Fibroblast of skin of right quadriceps (primary cell): Measurements from ENCODE around the gene SMTNL2.
"Not testable (repeated sequence)": the region's sequence is repeated elsewhere in the genome, so short reads cannot be mapped to it uniquely, and the experiment has no call there.

ENCODE experiments used
- DNase-seq: peaks from one replicate; pipeline ENCODE4 v3.0.0-alpha.2; 2013

Gene SMTNL2

GRCh38 chr17:4607261-4607741, 23.0 kb downstream of the SMTNL2 start:
- DNase-seq = no peak

- DNase-seq = peak; percentile 66
Measured at GRCh38 chr17:4607773-4608187, 23.5 kb downstream of the SMTNL2 start.

- DNase-seq = no peak
Measured at GRCh38 chr17:4609761-4610160, 25.4 kb downstream of the SMTNL2 start.

GRCh38 chr17:4610162-4610561, 25.8 kb downstream of the SMTNL2 start:
- DNase-seq = no peak

GRCh38 chr17:4610656-4611055, 26.3 kb downstream of the SMTNL2 start:
- DNase-seq = no peak

GRCh38 chr17:4616476-4616875, 32.1 kb downstream of the SMTNL2 start:
- no peak for DNase-seq

- no peak for DNase-seq
Measured at GRCh38 chr17:4617090-4617489, 32.8 kb downstream of the SMTNL2 start.

- DNase-seq = no peak
Measured at GRCh38 chr17:4617590-4618351, 33.4 kb downstream of the SMTNL2 start.

- no peak for DNase-seq
Measured at GRCh38 chr17:4620531-4621101, 36.3 kb downstream of the SMTNL2 start.

- no peak for DNase-seq
Measured at GRCh38 chr17:4622375-4622774, 38.0 kb downstream of the SMTNL2 start.

GRCh38 chr17:4623249-4623648, 38.9 kb downstream of the SMTNL2 start:
- DNase-seq = peak; percentile 10

- DNase-seq = peak; percentile 51
Measured at GRCh38 chr17:4624451-4624911, 40.2 kb downstream of the SMTNL2 start.

GRCh38 chr17:4625181-4625617, 40.9 kb downstream of the SMTNL2 start:
- peak; percentile 4 for DNase-seq

GRCh38 chr17:4626734-4627256, 42.5 kb downstream of the SMTNL2 start:
- no peak for DNase-seq

- no peak for DNase-seq
Measured at GRCh38 chr17:4631431-4631830, 47.1 kb downstream of the SMTNL2 start.

- DNase-seq = peak; percentile 23
Measured at GRCh38 chr17:4631836-4632580, 47.7 kb downstream of the SMTNL2 start.

- DNase-seq = no peak
Measured at GRCh38 chr17:4632581-4632920, 48.2 kb downstream of the SMTNL2 start.

GRCh38 chr17:4633643-4634042, 49.3 kb downstream of the SMTNL2 start:
- DNase-seq = no peak

GRCh38 chr17:4634976-4635375, 50.6 kb downstream of the SMTNL2 start:
- no peak for DNase-seq

GRCh38 chr17:4635823-4636375, 51.6 kb downstream of the SMTNL2 start:
- DNase-seq = no peak

- no peak for DNase-seq
Measured at GRCh38 chr17:4636474-4637100, 52.3 kb downstream of the SMTNL2 start.

- DNase-seq = not testable (repeated sequence)
Measured at GRCh38 chr17:4638766-4639165, 54.4 kb downstream of the SMTNL2 start.
